Neural cell (in vitro differentiated cells): ENCODE measurements around the gene SLC22A5. TPM values are rescaled to one million over a fixed set of nuclear protein-coding genes. Genes with fewer than 3 reads are reported as not detected.

ENCODE experiments used
- H2AFZ ChIP-seq: fragments of 200-600, 300-800 bp; sonication (generic), shearing (Covaris generic); 2 replicates; pipeline ENCODE4 v1.6.0; 2014; ENCODE audit warnings: low read depth, mild to moderate bottlenecking, antibody characterized with exemption, low read length, moderate library complexity
- H3F3A ChIP-seq: fragments of 200-600 bp; shearing (Covaris generic); 2 replicates; pipeline ENCODE4 v1.6.1; 2016; ENCODE audit warnings: mild to moderate bottlenecking, moderate library complexity, mixed read lengths, antibody characterized with exemption, low read length; ENCODE audit not compliant: insufficient read depth, poor library complexity, severe bottlenecking
- H3K27ac ChIP-seq: fragments of 200-600, 300-800 bp; sonication (generic), shearing (Covaris generic); 2 replicates; pipeline ENCODE4 v1.5.1; 2014; ENCODE audit warnings: mild to moderate bottlenecking, low read length, moderate library complexity
- H3K27me3 ChIP-seq: fragments of 300-800, 200-600 bp; sonication (generic), shearing (Covaris generic); 2 replicates; pipeline ENCODE4 v1.6.0; 2014; ENCODE audit warnings: mild to moderate bottlenecking, low read depth, low read length, moderate library complexity; ENCODE audit not compliant: insufficient read depth
- H3K36me3 ChIP-seq: fragments of 300-800, 200-600 bp; sonication (generic), shearing (Covaris generic); 2 replicates; pipeline ENCODE4 v1.5.1; 2014; ENCODE audit warnings: mild to moderate bottlenecking, antibody characterized with exemption, low read length, moderate library complexity; ENCODE audit not compliant: insufficient read depth
- H3K4me2 ChIP-seq: fragments of 300-800, 200-600 bp; sonication (generic), shearing (Covaris generic); 2 replicates; pipeline ENCODE4 v1.6.0; 2014; ENCODE audit warnings: mild to moderate bottlenecking, low read length
- H3K4me3 ChIP-seq: fragments of 300-800, 200-600 bp; sonication (generic), shearing (Covaris generic); 2 replicates; pipeline ENCODE4 v1.5.1; 2014; ENCODE audit warnings: mild to moderate bottlenecking, low read length, moderate library complexity
- H3K79me2 ChIP-seq: fragments of 200-600 bp; shearing (Covaris generic); replicated peaks from 2 replicates; pipeline ENCODE4 v1.6.0; 2014; ENCODE audit warnings: mild to moderate bottlenecking, low read length, moderate library complexity; ENCODE audit not compliant: insufficient read depth
- H3K9ac ChIP-seq: fragments of 300-800, 200-600 bp; sonication (generic), shearing (Covaris generic); 2 replicates; pipeline ENCODE4 v1.6.1; 2016; ENCODE audit warnings: mild to moderate bottlenecking, low read length, mixed read lengths
- H3K9me2 ChIP-seq: fragments of 200-600 bp; shearing (Covaris generic); 2 replicates; pipeline ENCODE4 v1.6.1; 2016; ENCODE audit warnings: mild to moderate bottlenecking, low read length, mixed read lengths; ENCODE audit not compliant: insufficient read depth
- H3K9me3 ChIP-seq: fragments of 200-600, 300-800 bp; sonication (generic), shearing (Covaris generic); 2 replicates; pipeline ENCODE4 v1.6.1; 2016; ENCODE audit warnings: mild to moderate bottlenecking, mixed run types, low read length, moderate library complexity, mixed read lengths
- H4K20me1 ChIP-seq: fragments of 200-600 bp; shearing (Covaris generic); 2 replicates; pipeline ENCODE4 v1.6.1; 2016; ENCODE audit warnings: mild to moderate bottlenecking, mixed run types; ENCODE audit not compliant: insufficient read depth
- CTCF ChIP-seq: fragments of 450-650 bp; IDR thresholded peaks from 2 replicates; pipeline ENCODE4 v1.5.1; 2014; ENCODE audit warnings: antibody characterized with exemption, mild to moderate bottlenecking, moderate library complexity; ENCODE audit not compliant: poor library complexity, severe bottlenecking
- EP300 ChIP-seq: fragments of 450-650 bp; conservative IDR thresholded peaks from 2 replicates; pipeline ENCODE4 v1.6.1; 2014; ENCODE audit warnings: antibody characterized with exemption, mild to moderate bottlenecking, moderate library complexity; ENCODE audit not compliant: poor library complexity, severe bottlenecking
- EZH2 ChIP-seq: fragments of 200-600, 300-800 bp; shearing (Covaris generic), sonication (generic); IDR thresholded peaks from 2 replicates; pipeline ENCODE4 v1.6.1; 2014; ENCODE audit warnings: antibody characterized with exemption, low read length, borderline replicate concordance, mild to moderate bottlenecking; ENCODE audit not compliant: insufficient read depth, poor library complexity, severe bottlenecking
- MXI1 ChIP-seq: fragments of 450-650 bp; conservative IDR thresholded peaks from 2 replicates; pipeline ENCODE4 v1.6.1; 2014; ENCODE audit warnings: antibody characterized with exemption, mild to moderate bottlenecking; ENCODE audit not compliant: poor library complexity, severe bottlenecking
- POLR2AphosphoS5 ChIP-seq: IDR thresholded peaks from 2 replicates; pipeline ENCODE4 v1.6.1; 2012
- RAD21 ChIP-seq: fragments of 450-650 bp; conservative IDR thresholded peaks from 2 replicates; pipeline ENCODE4 v1.6.1; 2014; ENCODE audit warnings: antibody characterized with exemption, mild to moderate bottlenecking, moderate library complexity
- REST ChIP-seq: IDR thresholded peaks from 2 replicates; pipeline ENCODE4 v1.6.1; 2012; ENCODE audit warnings: borderline replicate concordance
- SMC3 ChIP-seq: fragments of 450-650 bp; conservative IDR thresholded peaks from 2 replicates; pipeline ENCODE4 v1.6.1; 2014; ENCODE audit warnings: antibody characterized with exemption, mild to moderate bottlenecking, moderate library complexity; ENCODE audit not compliant: poor library complexity
- TAF1 ChIP-seq: IDR thresholded peaks from 2 replicates; pipeline ENCODE4 v1.6.1; 2012; ENCODE audit warnings: low read depth
- polyA plus RNA-seq: library from polyadenylated mRNA; depleted of rRNA; stranded (reverse); fragments of >200 nt; gene quantifications from 2 replicates; pipeline ENCODE4 v1.2.3, GENCODE V29; 2014

SLC22A5 gene
- polyA plus RNA-seq, 1 donor from 2014 or later, result 5.5 TPM

- H3K36me3 ChIP-seq, result no peaks in the 10 kb centered on the region
- TF ChIP-seq SMC3 (no peak), EP300 (no peak), CTCF (no peak), TAF1 (no peak), EZH2 (no peak), RAD21 (no peak), REST (no peak), MXI1 (no peak), POLR2AphosphoS5 (no peak)
Observed at GRCh38 chr5:132323202-132323601, 46.3 kb upstream of the SLC22A5 start.

GRCh38 chr5:132325691-132326090 lies 43.8 kb upstream of the SLC22A5 start:
- Histone ChIP-seq H4K20me1 (no peaks in the 10 kb centered on the region), H3K4me3 (no peak overlapping the region), H3K27me3 (no peaks in the 10 kb centered on the region), H3K27ac (no peak overlapping the region), H3K9ac (no peak overlapping the region), H2AFZ (no peak overlapping the region), H3K9me2 (no peaks in the 10 kb centered on the region), H3K79me2 (no peaks in the 10 kb centered on the region), H3K9me3 (no peaks in the 10 kb centered on the region), H3F3A (no peaks in the 10 kb centered on the region), H3K4me2 (no peak overlapping the region), H3K36me3 (no peaks in the 10 kb centered on the region)
- no peak for TF ChIP-seq SMC3
- no peak for TF ChIP-seq POLR2AphosphoS5
- TF ChIP-seq CTCF, result no peak
- TF ChIP-seq RAD21, result no peak
- no peak for TF ChIP-seq EZH2
- TF ChIP-seq REST, result no peak
- TF ChIP-seq MXI1, result no peak
- TF ChIP-seq EP300, result no peak
- TF ChIP-seq TAF1, result no peak

More at GRCh38 chr5:132323202-132323601, 46.3 kb upstream of the SLC22A5 start:
- Histone ChIP-seq H3K79me2 (no peaks in the 10 kb centered on the region), H3K4me2 (no peak overlapping the region), H3K27ac (no peak overlapping the region), H2AFZ (no peak overlapping the region), H4K20me1 (no peaks in the 10 kb centered on the region), H3K9me3 (no peaks in the 10 kb centered on the region), H3K9ac (no peak overlapping the region), H3K4me3 (no peak overlapping the region), H3F3A (no peaks in the 10 kb centered on the region), H3K9me2 (no peaks in the 10 kb centered on the region), H3K27me3 (no peaks in the 10 kb centered on the region)
